Stimulated activated effector memory CD8-positive, alpha-beta T cell treated with anti-CD3 and anti-CD28 coated beads, Interleukin-12 subunit alpha, Interleukin-12 subunit beta, amount 100 ng/mL, for 72 hours (primary cell): Measurements from ENCODE around the gene KIF16B.
A peak's percentile ranks its signal among the peaks of the same experiment; 100 is the strongest.
"Not testable (repeated sequence)": the region's sequence is repeated elsewhere in the genome, so short reads cannot be mapped to it uniquely, and the experiment has no call there.

Experiments
- ATAC-seq: fragments of 150-1000 bp; cut with Tn5 transposase; 2 replicates; pipeline ENCODE4 v1.10.0; 2021
- DNase-seq, 2 donors: peaks; one replicate each; pipeline ENCODE4 v3.0.0; 2021 to 2022; ENCODE audit warnings: low spot score in 2 of 2
- H3K27ac Mint-ChIP-seq: one replicate; pipeline ENCODE4 v1.8.0; 2022; ENCODE audit warnings: mild to moderate bottlenecking, mixed read lengths
- H3K36me3 Mint-ChIP-seq: one replicate; pipeline ENCODE4 v1.8.0; 2022; ENCODE audit warnings: mild to moderate bottlenecking, mixed read lengths
- H3K4me1 Mint-ChIP-seq: one replicate; pipeline ENCODE4 v1.8.0; 2022; ENCODE audit warnings: mixed read lengths
- H3K4me3 Mint-ChIP-seq: one replicate; pipeline ENCODE4 v1.8.0; 2022; ENCODE audit warnings: mild to moderate bottlenecking, mixed read lengths
- H3K9me3 Mint-ChIP-seq: one replicate; pipeline ENCODE4 v1.8.0; 2022; ENCODE audit warnings: mixed read lengths

The KIF16B gene

GRCh38 chr20:16459019-16459700 is 114.1 kb downstream of the KIF16B start:
- H3K36me3 Mint-ChIP-seq, result no peaks in the 10 kb centered on the region
- H3K4me1 Mint-ChIP-seq, result no peaks in the 10 kb centered on the region
- DNase-seq (no peak), ATAC-seq (peak; percentile 51)
- H3K9me3 Mint-ChIP-seq, result no peaks in the 10 kb centered on the region
- no peak overlapping the region for H3K4me3 Mint-ChIP-seq
- H3K27ac Mint-ChIP-seq, result no peak overlapping the region

- no peak for ATAC-seq
- H3K4me1 Mint-ChIP-seq, result no peaks in the 10 kb centered on the region
- H3K36me3 Mint-ChIP-seq, result no peaks in the 10 kb centered on the region
- H3K27ac Mint-ChIP-seq, result no peak overlapping the region
- H3K4me3 Mint-ChIP-seq, result no peak overlapping the region
- no peaks in the 10 kb centered on the region for H3K9me3 Mint-ChIP-seq
- no peak for DNase-seq
Observed at GRCh38 chr20:16457514-16457913, 115.7 kb downstream of the KIF16B start.

DNA sequence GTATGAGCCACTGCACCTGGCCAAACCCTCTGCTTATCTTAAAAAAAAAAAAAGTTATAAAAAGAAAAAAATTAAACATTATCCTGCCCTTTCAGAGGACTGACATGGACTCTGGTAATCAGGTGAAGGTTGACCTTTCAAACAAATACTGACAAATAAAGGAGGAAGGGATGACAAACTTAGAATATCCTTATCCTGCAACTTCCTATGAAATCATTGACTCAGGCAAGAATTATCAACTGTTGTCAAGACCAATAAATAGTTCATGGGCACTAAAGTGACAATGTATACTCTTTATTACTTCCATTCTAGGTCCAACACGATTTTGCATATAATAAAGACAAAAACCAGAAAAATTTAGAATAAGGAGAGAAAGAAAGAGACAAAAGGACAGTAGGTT is 117.9 kb downstream of the KIF16B start:
- no peaks in the 10 kb centered on the region for H3K4me1 Mint-ChIP-seq
- no peaks in the 10 kb centered on the region for H3K36me3 Mint-ChIP-seq
- no peak overlapping the region for H3K4me3 Mint-ChIP-seq
- no peak overlapping the region for H3K27ac Mint-ChIP-seq
- no peak for DNase-seq
- no peak for ATAC-seq
- H3K9me3 Mint-ChIP-seq, result no peaks in the 10 kb centered on the region

- Mint-ChIP-seq H3K27ac (peak overlapping the region; percentile 33), H3K9me3 (no peaks in the 10 kb centered on the region)
- ATAC-seq, result no peak
Observed at GRCh38 chr20:16451982-16452381, 121.3 kb downstream of the KIF16B start.

DNA sequence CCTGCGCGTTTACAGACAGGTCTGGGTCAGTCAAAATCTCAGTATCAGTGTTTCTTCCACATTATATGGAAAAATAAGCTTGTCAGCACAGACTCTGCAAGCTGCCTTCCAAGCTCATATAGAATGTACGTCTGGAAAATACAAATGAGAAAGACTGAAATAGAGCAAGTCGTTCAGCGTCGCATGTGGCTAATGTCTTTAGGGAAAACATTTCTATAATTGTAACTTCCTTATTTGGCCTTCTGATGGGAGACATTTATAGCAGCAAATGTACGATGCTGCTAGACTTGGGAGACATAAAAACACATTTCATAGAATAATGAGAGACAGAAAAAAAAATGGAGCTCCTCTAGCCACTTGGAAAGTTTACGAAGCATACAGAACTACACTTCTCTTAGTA is 122.2 kb downstream of the KIF16B start:
- no peaks in the 10 kb centered on the region for H3K36me3 Mint-ChIP-seq
- no peaks in the 10 kb centered on the region for H3K4me1 Mint-ChIP-seq
- H3K27ac Mint-ChIP-seq, result no peak overlapping the region
- no peak for ATAC-seq
- no peak overlapping the region for H3K4me3 Mint-ChIP-seq
- no peak for DNase-seq
- H3K9me3 Mint-ChIP-seq, result no peaks in the 10 kb centered on the region

More at GRCh38 chr20:16451982-16452381, 121.3 kb downstream of the KIF16B start:
- Mint-ChIP-seq H3K4me1 (no peaks in the 10 kb centered on the region), H3K36me3 (no peaks in the 10 kb centered on the region), H3K4me3 (no peak overlapping the region)
- DNase-seq, result no peak

DNA sequence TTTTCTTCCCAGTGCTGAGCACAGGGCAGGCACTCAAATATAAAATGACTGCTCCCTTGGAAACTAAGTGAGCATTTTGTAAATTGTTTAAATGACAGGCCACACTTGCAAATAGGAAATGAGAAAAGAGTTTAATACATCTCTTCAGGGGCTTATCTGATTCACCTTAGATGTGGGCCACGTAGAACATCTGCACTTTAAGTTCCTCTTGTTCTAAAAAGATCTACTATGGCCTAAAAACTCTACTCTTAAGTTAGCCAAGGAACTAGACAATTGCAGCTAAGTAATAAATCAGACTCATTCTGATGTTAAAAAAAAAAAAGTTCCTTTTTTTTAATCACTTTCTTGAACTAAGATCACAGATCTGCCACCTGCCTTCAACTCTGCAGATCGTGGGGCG is 126.3 kb downstream of the KIF16B start:
- no peak for ATAC-seq
- no peak overlapping the region for H3K4me3 Mint-ChIP-seq
- H3K36me3 Mint-ChIP-seq, result no peaks in the 10 kb centered on the region
- no peak overlapping the region for H3K27ac Mint-ChIP-seq
- no peaks in the 10 kb centered on the region for H3K9me3 Mint-ChIP-seq
- no peak for DNase-seq
- no peaks in the 10 kb centered on the region for H3K4me1 Mint-ChIP-seq

- ATAC-seq, result no peak
- H3K4me3 Mint-ChIP-seq, result no peak overlapping the region
- no peaks in the 10 kb centered on the region for H3K4me1 Mint-ChIP-seq
- H3K9me3 Mint-ChIP-seq, result no peaks in the 10 kb centered on the region
- no peak overlapping the region for H3K27ac Mint-ChIP-seq
- DNase-seq, result no peak
- H3K36me3 Mint-ChIP-seq, result no peaks in the 10 kb centered on the region
Observed at GRCh38 chr20:16446246-16446645, 127.0 kb downstream of the KIF16B start.

GRCh38 chr20:16445482-16445881 is 127.8 kb downstream of the KIF16B start:
- Mint-ChIP-seq H3K4me1 (no peaks in the 10 kb centered on the region), H3K4me3 (no peak overlapping the region), H3K27ac (no peak overlapping the region), H3K9me3 (no peaks in the 10 kb centered on the region), H3K36me3 (no peaks in the 10 kb centered on the region)
- DNase-seq (no peak), ATAC-seq (no peak)

GRCh38 chr20:16444057-16444777 is 129.0 kb downstream of the KIF16B start:
- Mint-ChIP-seq H3K27ac (no peak overlapping the region), H3K4me1 (no peaks in the 10 kb centered on the region), H3K36me3 (no peaks in the 10 kb centered on the region), H3K4me3 (no peak overlapping the region), H3K9me3 (no peaks in the 10 kb centered on the region)
- no peak for ATAC-seq
- DNase-seq, result no peak

- no peak overlapping the region for H3K4me3 Mint-ChIP-seq
- no peak for ATAC-seq
- H3K9me3 Mint-ChIP-seq, result no peaks in the 10 kb centered on the region
- H3K36me3 Mint-ChIP-seq, result no peaks in the 10 kb centered on the region
- DNase-seq, result no peak
- no peaks in the 10 kb centered on the region for H3K4me1 Mint-ChIP-seq
- no peak overlapping the region for H3K27ac Mint-ChIP-seq
Observed at GRCh38 chr20:16441546-16442164, 131.6 kb downstream of the KIF16B start.

DNA sequence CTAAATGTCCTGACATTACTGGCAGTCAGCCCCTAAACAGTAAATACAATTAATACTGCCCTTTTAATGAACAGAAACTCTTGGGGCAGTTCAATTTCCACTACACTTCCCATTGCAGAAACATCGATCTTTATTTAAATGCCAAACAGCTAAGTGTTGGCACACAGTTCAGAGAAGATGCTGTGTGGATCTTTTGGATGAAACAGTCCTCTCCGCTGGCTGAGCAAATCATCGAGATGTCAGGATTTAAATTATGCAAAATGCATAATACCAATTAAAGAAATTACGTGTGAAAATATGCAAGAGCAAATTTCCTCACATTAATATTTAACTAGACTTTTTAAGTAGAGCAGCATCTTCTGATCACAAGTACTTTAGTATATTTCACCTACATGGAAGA is 132.6 kb downstream of the KIF16B start:
- no peaks in the 10 kb centered on the region for H3K36me3 Mint-ChIP-seq
- H3K9me3 Mint-ChIP-seq, result no peaks in the 10 kb centered on the region
- no peak for ATAC-seq
- no peak for DNase-seq
- H3K4me3 Mint-ChIP-seq, result no peak overlapping the region
- no peaks in the 10 kb centered on the region for H3K4me1 Mint-ChIP-seq
- H3K27ac Mint-ChIP-seq, result no peak overlapping the region

DNA sequence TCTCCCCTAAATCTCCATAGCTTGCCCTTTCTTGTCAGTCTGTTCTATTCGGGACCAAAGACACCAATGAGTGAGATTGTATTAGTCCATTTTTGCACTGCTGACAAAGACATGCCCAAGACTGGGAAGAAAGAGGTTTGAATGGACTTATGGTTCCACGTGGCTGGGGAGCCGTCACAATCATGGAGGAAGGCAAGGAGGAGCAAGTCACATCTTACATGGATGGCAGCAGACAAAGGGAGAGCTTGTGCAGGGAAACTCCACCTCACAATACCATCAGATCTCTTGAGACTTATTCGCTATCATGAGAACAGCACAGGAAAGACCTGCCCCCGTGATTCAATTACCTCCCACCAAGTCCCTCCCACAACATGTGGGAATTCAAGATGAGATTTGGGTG is 133.7 kb downstream of the KIF16B start:
- not testable (repeated sequence) for H3K36me3 Mint-ChIP-seq, H3K27ac Mint-ChIP-seq

DNA sequence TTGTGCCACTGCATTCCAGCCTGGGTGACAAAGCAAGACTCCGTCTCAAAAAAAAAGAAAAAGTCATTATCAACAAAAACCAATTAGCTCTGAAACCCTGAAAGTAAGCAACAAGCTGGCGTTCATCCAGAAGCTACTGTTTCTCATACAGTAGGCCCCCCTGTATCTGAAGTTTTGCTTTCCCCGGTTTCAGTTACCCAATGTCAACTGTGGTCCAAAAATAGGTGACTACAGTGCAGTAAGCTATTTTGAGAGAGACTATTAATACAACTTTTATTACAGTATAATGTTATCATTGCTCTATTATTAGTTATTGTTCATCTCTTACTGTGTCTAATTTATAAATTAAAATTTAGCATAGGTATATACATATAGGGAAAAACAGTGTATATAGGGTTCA is 135.1 kb downstream of the KIF16B start:
- ATAC-seq (no peak), DNase-seq (no peak)
- H3K9me3 Mint-ChIP-seq, result no peaks in the 10 kb centered on the region
- H3K27ac Mint-ChIP-seq, result no peak overlapping the region
- H3K4me3 Mint-ChIP-seq, result no peak overlapping the region
- no peaks in the 10 kb centered on the region for H3K4me1 Mint-ChIP-seq
- no peaks in the 10 kb centered on the region for H3K36me3 Mint-ChIP-seq

More for the DNA sequence above, 133.7 kb downstream of the KIF16B start:
- not testable (repeated sequence) for H3K4me1 Mint-ChIP-seq, ATAC-seq, H3K4me3 Mint-ChIP-seq, H3K9me3 Mint-ChIP-seq, DNase-seq

DNA sequence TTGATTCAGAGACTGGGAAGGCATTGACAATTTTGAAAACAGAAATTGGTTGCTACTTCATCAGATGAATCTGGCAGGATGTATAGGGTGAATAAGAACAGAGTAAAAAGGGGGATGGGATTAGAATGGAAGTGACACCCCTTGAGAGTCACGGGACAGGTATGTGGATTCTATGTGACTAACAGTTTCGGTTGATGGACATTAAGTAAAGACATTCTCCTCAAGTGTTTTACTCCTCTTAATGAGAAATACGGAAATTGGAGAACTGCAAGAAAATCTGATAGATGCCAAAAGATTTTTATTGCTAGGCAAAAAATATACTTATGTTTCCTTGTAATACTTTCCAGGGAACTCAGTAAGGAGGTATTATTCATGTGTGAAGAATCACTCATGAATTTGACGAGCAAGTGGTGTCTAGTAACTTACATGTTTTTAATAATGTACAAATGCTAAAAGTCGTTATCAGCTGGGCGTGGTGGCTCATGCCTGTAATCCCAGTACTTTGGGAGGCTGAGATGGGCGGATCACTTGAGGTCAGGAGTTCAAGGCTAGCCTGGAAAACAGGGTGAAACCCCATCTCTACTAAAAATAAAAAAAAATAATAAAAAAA is 135.8 kb downstream of the KIF16B start:
- ATAC-seq (no peak), DNase-seq (no peak)
- no peaks in the 10 kb centered on the region for H3K36me3 Mint-ChIP-seq
- no peak overlapping the region for H3K27ac Mint-ChIP-seq
- no peaks in the 10 kb centered on the region for H3K9me3 Mint-ChIP-seq
- H3K4me1 Mint-ChIP-seq, result no peaks in the 10 kb centered on the region
- no peak overlapping the region for H3K4me3 Mint-ChIP-seq

- Mint-ChIP-seq H3K9me3 (no peaks in the 10 kb centered on the region), H3K4me1 (no peaks in the 10 kb centered on the region), H3K36me3 (no peaks in the 10 kb centered on the region), H3K4me3 (no peak overlapping the region), H3K27ac (no peak overlapping the region)
- DNase-seq (peak; percentile 35 to 66), ATAC-seq (peak; percentile 61)
Observed at GRCh38 chr20:16434062-16434664, 139.1 kb downstream of the KIF16B start.
